GM23248 (cell line): Measurements from ENCODE around the gene BSPRY. TPM values are rescaled to one million over a fixed set of nuclear protein-coding genes. Genes with fewer than 3 reads are reported as not detected.

Experiments used
- DNase-seq: peaks from one replicate; pipeline ENCODE4 v3.0.0-alpha.2; 2015
- H2AFZ ChIP-seq: fragments of 200-600 bp; sonication (generic); 2 replicates; pipeline ENCODE4 v1.6.1; 2016; ENCODE audit warnings: antibody characterized with exemption
- H3F3A ChIP-seq: fragments of 200-600 bp; sonication (generic); 2 replicates; pipeline ENCODE4 v1.6.1; 2016; ENCODE audit warnings: mild to moderate bottlenecking, antibody characterized with exemption, mixed run types; ENCODE audit not compliant: insufficient read depth
- H3K27ac ChIP-seq: fragments of 200-600 bp; sonication (generic); 2 replicates; pipeline ENCODE4 v1.5.1; 2016; ENCODE audit warnings: mild to moderate bottlenecking
- H3K27me3 ChIP-seq: fragments of 200-600 bp; sonication (generic); replicated peaks from 2 replicates; pipeline ENCODE4 v1.6.1; 2016; ENCODE audit warnings: mild to moderate bottlenecking; ENCODE audit not compliant: insufficient read depth
- H3K36me3 ChIP-seq: fragments of 200-600 bp; sonication (generic); 2 replicates; pipeline ENCODE4 v1.6.1; 2016; ENCODE audit warnings: low read depth, mild to moderate bottlenecking
- H3K4me1 ChIP-seq: fragments of 200-600 bp; sonication (generic); 2 replicates; pipeline ENCODE4 v1.6.1; 2016; ENCODE audit warnings: mild to moderate bottlenecking; ENCODE audit not compliant: insufficient read depth
- H3K4me2 ChIP-seq: fragments of 200-600 bp; sonication (generic); one replicate; pipeline ENCODE4 v1.6.1; 2016; ENCODE audit warnings: mild to moderate bottlenecking; ENCODE audit not compliant: unreplicated experiment
- H3K4me3 ChIP-seq: fragments of 200-600 bp; sonication (generic); 2 replicates; pipeline ENCODE4 v1.5.1; 2016; ENCODE audit warnings: mild to moderate bottlenecking
- H3K79me2 ChIP-seq: fragments of 200-600 bp; sonication (generic); 2 replicates; pipeline ENCODE4 v1.6.1; 2016; ENCODE audit warnings: mild to moderate bottlenecking; ENCODE audit not compliant: insufficient read depth
- H3K9ac ChIP-seq: fragments of 200-600 bp; sonication (generic); 2 replicates; pipeline ENCODE4 v1.6.1; 2016; ENCODE audit warnings: mild to moderate bottlenecking
- H3K9me2 ChIP-seq: fragments of 200-600 bp; sonication (generic); 2 replicates; pipeline ENCODE4 v1.6.1; 2016; ENCODE audit warnings: mixed run types, mild to moderate bottlenecking, moderate library complexity; ENCODE audit not compliant: insufficient read depth
- H3K9me3 ChIP-seq: fragments of 200-600 bp; sonication (generic); one replicate; pipeline ENCODE4 v1.6.1; 2017; ENCODE audit warnings: low read depth
- H4K20me1 ChIP-seq: fragments of 200-600 bp; sonication (generic); 2 replicates; pipeline ENCODE4 v1.6.0; 2016; ENCODE audit not compliant: insufficient read depth
- EZH2 ChIP-seq: fragments of 200-600 bp; sonication (generic); IDR thresholded peaks from 2 replicates; pipeline ENCODE4 v1.6.1; 2018; ENCODE audit warnings: antibody characterized with exemption, mild to moderate bottlenecking; ENCODE audit not compliant: insufficient read depth, poor library complexity, severe bottlenecking
- EZH2phosphoT487 ChIP-seq: fragments of 200-600 bp; sonication (generic); IDR thresholded peaks from 2 replicates; pipeline ENCODE4 v1.6.1; 2018; ENCODE audit warnings: antibody characterized with exemption, moderate library complexity, mild to moderate bottlenecking, low read depth; ENCODE audit not compliant: insufficient read depth
- WGBS, 2 experiments: methylation state at CpG; one replicate each; pipeline ENCODE4 v1.1.6; 2015 to 2017; ENCODE audit warnings: low lambda C conversion rate in 2 of 2, low coverage in 1 of 2; ENCODE audit errors: missing lambda C conversion rate in 2 of 2; 5-methylcytosine and 5-hydroxymethylcytosine counted together
- in situ Hi-C: fragments of 300-500 bp; cut with MboI; formaldehyde crosslinking; loops from 2 replicates; pipeline ENCODE4 v1.15.0; 2020
- polyA plus RNA-seq: library from polyadenylated mRNA; unstranded; fragments of >200 nt; fragmentation: Nextera tagmentation; extraction: Ambion mirVana; gene quantifications from 2 replicates; pipeline ENCODE4 v1.2.1, GENCODE V29; 2016
- total RNA-seq: library from RNA; depleted of rRNA; stranded (reverse); fragments of >200 nt; shearing (Covaris generic); gene quantifications from 2 replicates; pipeline ENCODE4 v1.2.3, GENCODE V29; 2014

The BSPRY gene
- total and polyA plus RNA-seq, 2 experiments from 2014 or later: not detected

DNA sequence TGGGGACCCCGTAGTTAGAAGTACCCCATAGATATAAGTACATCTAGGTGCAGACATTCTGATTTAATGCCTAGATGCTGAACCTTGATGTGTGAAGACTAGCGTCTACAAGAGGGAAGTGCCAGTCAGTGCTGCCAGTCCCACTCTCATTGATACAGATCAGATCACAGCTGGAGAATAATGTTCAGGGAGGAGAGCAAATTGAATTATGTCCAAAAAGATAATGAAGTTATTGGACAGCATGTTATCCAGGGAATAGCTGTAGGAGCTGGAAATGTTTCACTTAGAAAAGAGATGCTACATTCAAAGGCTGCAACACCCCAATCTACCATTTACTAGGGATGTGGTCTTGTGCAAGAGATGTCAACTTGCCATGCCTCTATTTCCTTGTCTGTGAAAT is 30.3 kb upstream of the BSPRY start:
- Histone ChIP-seq H3K9me2 (no peaks in the 10 kb centered on the region), H3K9me3 (no peaks in the 10 kb centered on the region), H3F3A (no peaks in the 10 kb centered on the region), H3K4me3 (no peak overlapping the region), H3K79me2 (no peaks in the 10 kb centered on the region), H3K27me3 (no peaks in the 10 kb centered on the region), H3K36me3 (no peaks in the 10 kb centered on the region), H4K20me1 (no peaks in the 10 kb centered on the region), H3K4me1 (no peaks in the 10 kb centered on the region), H3K9ac (no peak overlapping the region), H3K27ac (no peak overlapping the region), H2AFZ (no peak overlapping the region), H3K4me2 (no peak overlapping the region)
- in situ Hi-C loops: no loop called here
- no peak for DNase-seq
- WGBS, 2 experiments: 63 to 84% methylated on average over 2 of the region's 2 CpGs
- TF ChIP-seq EZH2: no peak
- no peak for TF ChIP-seq EZH2phosphoT487

DNA sequence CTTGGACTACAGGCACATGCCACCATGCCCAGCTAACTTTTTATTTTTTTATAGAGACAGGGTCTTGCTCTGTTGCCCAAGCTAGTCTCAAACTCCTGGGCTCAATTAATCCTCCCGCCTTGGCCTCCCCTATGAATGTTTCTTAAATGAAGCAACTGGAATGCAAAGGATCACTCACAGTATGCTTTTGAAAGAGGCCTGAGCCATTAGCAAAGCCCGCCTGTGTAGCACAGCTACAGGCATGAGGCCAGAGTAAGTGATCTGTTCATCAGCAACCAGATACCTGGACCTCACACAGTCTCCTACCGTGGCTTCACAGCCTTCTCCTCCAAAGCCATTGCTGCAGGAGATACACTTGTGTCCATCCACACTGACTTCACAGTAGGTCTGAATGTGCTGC is 29.3 kb upstream of the BSPRY start:
- 70 to 75% methylated on average over 3 of the region's 3 CpGs for WGBS, 2 experiments
- H3K9ac ChIP-seq: no peak overlapping the region
- no peaks in the 10 kb centered on the region for H3K36me3 ChIP-seq
- no peak overlapping the region for H3K27ac ChIP-seq
- H3F3A ChIP-seq: no peaks in the 10 kb centered on the region
- no peaks in the 10 kb centered on the region for H3K27me3 ChIP-seq
- TF ChIP-seq EZH2 (no peak), EZH2phosphoT487 (no peak)
- no peaks in the 10 kb centered on the region for H3K4me1 ChIP-seq
- no peaks in the 10 kb centered on the region for H3K9me3 ChIP-seq
- no peaks in the 10 kb centered on the region for H3K79me2 ChIP-seq
- H4K20me1 ChIP-seq: no peaks in the 10 kb centered on the region
- no peak overlapping the region for H3K4me2 ChIP-seq
- H3K4me3 ChIP-seq: no peak overlapping the region
- no peak overlapping the region for H2AFZ ChIP-seq
- H3K9me2 ChIP-seq: no peaks in the 10 kb centered on the region
- DNase-seq: no peak
- in situ Hi-C loops: no loop called here

DNA sequence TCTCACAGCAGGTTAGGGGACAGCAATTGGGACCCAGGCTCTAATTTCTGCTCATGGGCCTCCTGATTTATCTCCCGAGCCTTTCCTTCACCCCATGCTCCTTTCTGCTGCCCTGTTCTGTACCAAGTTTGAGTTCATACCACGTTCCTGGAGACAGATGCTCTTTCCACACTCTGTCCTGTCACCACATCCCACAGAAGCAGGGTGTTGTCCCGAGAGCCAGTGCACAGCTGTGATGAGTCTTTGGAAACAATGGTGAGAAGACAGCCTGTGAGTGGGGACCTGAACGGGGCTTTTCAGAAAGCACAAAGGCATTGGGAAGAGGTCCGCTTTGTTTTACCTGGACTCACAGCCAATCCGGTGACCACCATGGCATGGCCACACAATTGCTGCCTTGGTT is 26.7 kb upstream of the BSPRY start:
- H3K4me3 ChIP-seq: no peak overlapping the region
- DNase-seq: no peak
- H3K9ac ChIP-seq: no peak overlapping the region
- no peaks in the 10 kb centered on the region for H3K36me3 ChIP-seq
- no peaks in the 10 kb centered on the region for H3F3A ChIP-seq
- WGBS, 2 experiments: 66 to 69% methylated on average over 6 of the region's 6 CpGs
- H3K4me1 ChIP-seq: no peaks in the 10 kb centered on the region
- no peaks in the 10 kb centered on the region for H3K9me2 ChIP-seq
- no peak overlapping the region for H3K27ac ChIP-seq
- no peaks in the 10 kb centered on the region for H3K9me3 ChIP-seq
- TF ChIP-seq EZH2phosphoT487: no peak
- TF ChIP-seq EZH2: no peak
- H3K79me2 ChIP-seq: no peaks in the 10 kb centered on the region
- no peak overlapping the region for H3K4me2 ChIP-seq
- in situ Hi-C loops: no loop called here
- H4K20me1 ChIP-seq: no peaks in the 10 kb centered on the region
- H3K27me3 ChIP-seq: no peaks in the 10 kb centered on the region
- H2AFZ ChIP-seq: no peak overlapping the region

DNA sequence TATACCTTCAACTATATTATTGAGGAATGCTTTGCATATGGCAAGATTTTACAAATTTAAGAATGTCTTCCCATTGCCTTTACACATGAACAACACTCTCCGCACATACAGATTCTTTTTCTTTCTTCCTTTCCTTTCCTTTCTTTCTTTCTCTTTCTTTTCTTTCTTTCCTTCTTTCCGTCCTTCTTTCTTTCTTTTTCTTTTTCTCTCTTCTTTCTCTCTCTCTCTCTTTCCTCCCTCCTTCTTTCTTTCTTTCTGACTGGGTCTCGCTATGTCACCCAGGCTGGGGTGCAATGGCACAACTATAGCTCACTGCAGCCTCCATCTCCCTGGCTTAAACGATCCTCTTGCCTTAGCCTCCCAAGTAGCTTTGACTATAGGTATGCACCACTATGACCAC is 23.1 kb upstream of the BSPRY start:
- Histone ChIP-seq H3K36me3 (no peaks in the 10 kb centered on the region), H3K27me3 (no peaks in the 10 kb centered on the region), H3K4me3 (no peak overlapping the region), H3K9me3 (no peaks in the 10 kb centered on the region), H3K4me1 (no peaks in the 10 kb centered on the region), H2AFZ (no peak overlapping the region), H3F3A (no peaks in the 10 kb centered on the region), H4K20me1 (no peaks in the 10 kb centered on the region), H3K79me2 (no peaks in the 10 kb centered on the region), H3K9me2 (no peaks in the 10 kb centered on the region), H3K4me2 (no peak overlapping the region), H3K9ac (no peak overlapping the region), H3K27ac (no peak overlapping the region)
- WGBS, 2 experiments: 91 to 93% methylated on average over 4 of the region's 4 CpGs
- TF ChIP-seq EZH2phosphoT487 (no peak), EZH2 (no peak)
- DNase-seq: no peak
- in situ Hi-C loops: no loop called here

DNA sequence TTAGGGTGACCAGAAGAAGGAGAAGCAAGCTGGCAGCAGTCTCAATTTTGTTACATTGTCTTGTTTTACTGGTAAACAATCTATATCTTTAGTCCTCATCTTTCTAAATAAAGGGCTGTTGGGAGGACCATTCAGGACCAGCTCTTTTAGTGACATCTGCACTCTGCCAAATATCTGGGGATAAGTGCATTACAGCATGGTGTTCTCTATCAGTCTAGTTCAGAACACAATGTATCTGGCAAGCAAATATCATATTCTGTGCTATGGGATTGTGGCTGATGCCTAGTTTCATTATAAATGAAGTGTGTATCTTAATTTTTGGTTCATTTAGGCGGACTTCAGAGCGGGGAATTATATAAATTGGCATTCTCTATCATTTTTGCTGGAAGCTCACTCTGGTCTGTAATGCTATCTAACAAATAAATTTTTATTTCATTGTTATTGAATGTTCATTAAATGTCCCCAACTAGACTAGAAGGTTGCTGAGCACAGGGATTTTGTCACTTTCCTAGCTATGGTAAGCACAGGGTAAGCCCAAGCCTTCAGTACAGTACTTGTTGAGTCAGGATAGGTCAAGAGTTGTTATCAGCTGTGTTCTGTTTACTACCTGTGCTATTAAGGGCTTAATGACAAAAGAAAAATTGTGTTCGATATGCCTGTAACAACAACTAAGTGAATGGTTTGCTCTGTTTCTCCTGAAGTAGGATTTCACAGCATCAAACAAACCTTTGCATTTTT is 21.1 kb upstream of the BSPRY start:
- Histone ChIP-seq H3K4me2 (no peak overlapping the region), H3K9ac (no peak overlapping the region), H3K4me3 (no peak overlapping the region), H3K36me3 (no peaks in the 10 kb centered on the region), H3K9me2 (no peaks in the 10 kb centered on the region), H3K4me1 (no peaks in the 10 kb centered on the region), H3K27ac (no peak overlapping the region), H3K9me3 (no peaks in the 10 kb centered on the region), H2AFZ (no peak overlapping the region), H3K79me2 (no peaks in the 10 kb centered on the region), H3F3A (no peaks in the 10 kb centered on the region), H4K20me1 (no peaks in the 10 kb centered on the region), H3K27me3 (no peaks in the 10 kb centered on the region)
- no peak for TF ChIP-seq EZH2phosphoT487
- no peak for TF ChIP-seq EZH2
- no peak for DNase-seq
- 88 to 93% methylated on average over 3 of the region's 3 CpGs for WGBS, 2 experiments
- in situ Hi-C loops: no loop called here
